Stimulated activated CD4-positive, alpha-beta T cell treated with anti-CD3 and anti-CD28 coated beads, Interleukin-15, amount 100 ng/mL, for 48 hours (primary cell): ENCODE data around the gene PDF.
"Not testable (repeated sequence)": the region's sequence is repeated elsewhere in the genome, so short reads cannot be mapped to it uniquely, and the experiment has no call there.

Experiments
- DNase-seq, 2 donors: peaks; one replicate each; pipeline ENCODE4 v3.0.0-alpha.2; 2020; ENCODE audit warnings: low read depth in 2 of 2

Gene PDF, protein sequence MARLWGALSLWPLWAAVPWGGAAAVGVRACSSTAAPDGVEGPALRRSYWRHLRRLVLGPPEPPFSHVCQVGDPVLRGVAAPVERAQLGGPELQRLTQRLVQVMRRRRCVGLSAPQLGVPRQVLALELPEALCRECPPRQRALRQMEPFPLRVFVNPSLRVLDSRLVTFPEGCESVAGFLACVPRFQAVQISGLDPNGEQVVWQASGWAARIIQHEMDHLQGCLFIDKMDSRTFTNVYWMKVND

DNA sequence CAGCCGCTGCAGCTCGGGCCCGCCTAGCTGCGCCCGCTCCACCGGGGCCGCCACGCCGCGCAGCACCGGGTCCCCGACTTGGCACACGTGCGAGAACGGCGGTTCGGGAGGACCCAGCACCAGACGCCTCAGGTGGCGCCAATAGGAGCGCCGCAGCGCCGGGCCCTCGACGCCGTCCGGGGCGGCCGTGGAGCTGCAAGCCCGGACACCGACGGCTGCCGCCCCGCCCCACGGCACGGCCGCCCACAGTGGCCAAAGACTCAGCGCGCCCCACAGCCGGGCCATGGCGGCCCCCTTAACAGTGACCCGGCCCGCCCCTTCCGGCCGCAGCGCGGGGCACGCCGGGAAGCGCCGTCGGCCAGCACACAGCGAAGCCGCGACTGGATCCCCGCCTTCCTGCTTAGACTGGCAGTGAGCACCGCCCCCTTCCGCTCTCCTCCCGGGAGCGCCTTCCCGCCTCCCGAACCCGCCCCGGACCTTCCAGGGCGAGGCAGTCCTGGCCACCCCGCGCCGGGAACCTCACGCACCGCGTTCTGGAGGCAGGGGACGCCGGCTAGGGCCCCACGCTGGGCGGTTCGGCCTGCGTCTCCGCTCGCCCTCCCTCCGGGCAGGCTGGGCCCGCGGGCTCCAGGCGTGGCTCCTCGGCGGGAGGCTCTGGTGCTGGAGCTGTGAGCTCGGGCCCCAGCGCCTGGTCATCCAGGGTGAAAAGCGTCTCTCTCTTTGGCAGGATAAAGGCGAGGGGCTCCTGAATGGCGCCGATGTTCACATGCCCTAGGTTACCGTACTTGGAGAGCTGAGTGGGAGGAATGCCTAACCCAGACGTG, at the start of gene PDF:
TSS of gene PDF (minus strand) at position 303 of the 824 bp plus-strand sequence. CDS start at position 285, 18 bp downstream.
- DNase-seq = peak; percentile 63 to 76

DNA sequence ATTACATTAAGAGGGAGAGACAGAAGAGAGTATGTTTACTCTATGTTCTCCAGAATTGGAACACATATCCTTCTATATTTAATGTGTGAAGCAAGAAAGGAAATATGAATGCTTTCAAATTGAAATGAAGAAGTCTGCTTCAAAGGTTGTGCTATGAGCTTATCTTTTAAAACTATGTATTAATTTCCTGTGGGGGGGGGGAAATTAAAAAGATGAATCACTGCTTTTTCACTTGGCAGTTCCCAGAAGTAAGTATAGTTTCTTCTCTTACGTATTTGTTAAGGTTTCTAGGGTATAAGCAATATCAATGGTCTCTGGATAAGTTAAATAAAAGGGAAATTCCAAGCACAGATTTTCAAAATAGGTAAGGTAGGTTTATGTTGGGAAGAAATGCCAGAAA, 48.4 kb upstream of the PDF start:
- no peak for DNase-seq

DNA sequence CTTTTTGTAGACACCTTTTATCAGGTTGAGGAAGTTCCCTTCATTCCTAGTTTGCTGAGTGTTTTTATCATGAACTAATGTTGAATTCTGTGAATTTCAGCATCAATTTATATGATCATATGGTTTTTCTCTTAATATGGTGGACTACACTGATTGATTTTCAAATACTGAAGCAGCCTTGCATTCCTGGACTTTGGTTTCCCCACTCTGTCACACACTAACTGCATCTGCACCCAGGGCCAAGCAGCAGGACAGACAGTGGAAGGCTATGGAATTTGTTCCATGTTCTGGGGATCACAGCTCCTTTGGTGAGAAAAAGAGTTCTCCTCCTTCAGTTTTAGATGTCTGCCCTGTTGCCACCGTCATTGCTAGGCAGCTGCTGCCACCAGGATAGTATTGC, 47.6 kb upstream of the PDF start:
- no peak for DNase-seq

DNA sequence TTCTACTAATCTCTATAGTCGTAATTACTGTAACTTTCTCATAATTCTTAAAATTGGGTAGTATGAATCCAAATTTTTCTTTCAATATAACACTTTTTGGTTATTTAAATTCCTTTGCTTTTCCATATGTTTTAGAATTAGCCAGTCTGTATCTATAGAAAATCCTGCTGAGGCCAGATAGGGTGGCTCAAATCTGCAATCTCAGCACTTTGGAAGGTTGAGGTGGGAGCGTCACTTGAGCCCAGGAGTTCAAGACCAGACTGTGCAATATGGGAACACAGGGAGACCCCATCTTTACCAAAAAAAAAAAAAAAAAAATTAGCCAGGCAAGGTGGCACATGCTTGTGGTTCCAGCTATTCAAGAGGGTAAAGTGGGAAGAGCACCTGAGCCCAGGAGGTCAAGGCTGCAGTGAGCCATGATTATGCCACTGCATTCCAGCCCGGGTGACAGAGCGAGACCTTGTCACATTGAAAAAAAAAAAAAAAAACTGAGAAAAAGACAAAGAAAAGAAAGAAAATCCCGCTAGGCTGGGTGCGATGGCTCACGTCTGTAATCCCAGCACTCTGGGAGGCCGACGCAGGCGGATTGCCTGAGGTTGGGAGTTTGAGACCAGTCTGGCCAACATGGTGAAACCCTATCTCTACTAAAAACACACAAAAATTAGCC, 46.1 kb upstream of the PDF start:
- DNase-seq = no peak

DNA sequence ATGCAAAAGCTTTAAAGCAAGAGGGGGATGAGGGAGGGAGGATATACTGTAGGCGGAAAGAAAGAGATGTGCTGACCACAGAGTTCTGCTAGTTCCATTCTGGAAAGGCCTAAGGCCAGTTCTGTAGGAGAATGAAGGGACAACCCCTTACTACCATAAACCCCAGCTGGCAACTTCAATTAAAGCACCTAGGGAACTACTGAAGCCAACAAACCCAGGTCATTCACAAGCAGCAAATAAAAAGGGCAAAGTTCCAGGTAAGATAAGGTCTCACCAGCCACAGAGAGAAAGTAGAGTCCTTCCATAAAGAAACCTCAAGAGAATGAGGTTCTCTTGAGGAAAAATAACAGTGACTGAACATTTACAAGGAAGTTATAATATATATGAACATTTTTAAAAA, 42.6 kb upstream of the PDF start:
- DNase-seq = no peak

DNA sequence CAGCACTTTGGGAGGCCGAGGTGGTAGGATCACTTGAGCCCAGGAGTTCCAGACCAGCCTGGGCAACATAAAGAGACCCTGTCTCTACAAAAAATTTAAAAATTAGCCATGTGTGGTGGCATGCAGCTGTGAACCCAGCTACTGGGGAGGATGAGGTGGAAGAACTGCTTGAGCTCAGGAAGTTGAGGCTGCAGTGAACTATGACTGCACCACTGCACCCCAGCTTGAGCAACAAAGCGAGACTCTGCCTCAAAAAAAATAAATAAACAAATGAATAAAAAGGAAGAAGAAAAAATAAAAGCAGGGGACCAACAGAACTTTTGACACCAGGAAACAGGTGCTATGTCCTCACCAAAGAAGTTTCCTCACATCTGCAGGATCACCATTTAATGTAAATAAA, 41.2 kb upstream of the PDF start:
- no peak for DNase-seq

DNA sequence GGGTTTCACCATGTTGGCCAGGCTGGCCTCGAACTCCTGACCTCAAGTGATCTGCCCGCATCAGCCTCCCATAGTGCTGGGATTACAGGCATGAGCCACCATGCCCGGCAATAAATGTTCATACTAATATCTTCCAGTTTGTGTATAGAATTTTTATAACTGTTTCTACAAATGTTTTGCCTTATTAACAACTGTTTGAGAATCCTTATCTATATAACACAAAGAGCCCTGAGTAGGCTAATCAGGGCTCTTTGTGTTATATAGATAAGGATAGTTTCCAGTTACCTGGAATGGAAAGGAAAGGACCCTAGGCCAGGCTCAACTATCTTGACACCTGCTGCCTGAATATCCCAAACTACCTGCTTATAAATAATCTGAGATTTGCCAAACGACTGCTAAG, 38.5 kb upstream of the PDF start:
- DNase-seq = no peak

DNA sequence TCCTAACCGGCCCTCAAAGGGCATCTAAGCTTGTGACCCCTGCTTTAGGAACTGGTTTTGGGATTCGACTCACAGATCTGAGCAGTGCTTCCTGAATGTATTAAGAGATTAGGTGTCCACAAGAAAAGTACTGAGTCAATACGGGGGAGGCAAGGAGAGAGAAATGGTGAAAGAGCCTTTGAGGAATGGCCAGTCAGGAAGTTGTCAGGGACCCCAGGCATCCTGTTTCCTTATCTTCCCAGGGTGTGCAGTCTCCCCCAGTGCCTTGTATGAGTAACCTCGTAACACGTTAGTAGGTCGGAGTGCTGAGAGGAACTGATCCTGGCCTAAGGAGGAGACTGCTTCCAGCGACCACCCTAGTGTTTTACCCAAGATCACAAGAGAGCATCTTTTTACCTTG, 37.6 kb upstream of the PDF start:
- DNase-seq = no peak

DNA sequence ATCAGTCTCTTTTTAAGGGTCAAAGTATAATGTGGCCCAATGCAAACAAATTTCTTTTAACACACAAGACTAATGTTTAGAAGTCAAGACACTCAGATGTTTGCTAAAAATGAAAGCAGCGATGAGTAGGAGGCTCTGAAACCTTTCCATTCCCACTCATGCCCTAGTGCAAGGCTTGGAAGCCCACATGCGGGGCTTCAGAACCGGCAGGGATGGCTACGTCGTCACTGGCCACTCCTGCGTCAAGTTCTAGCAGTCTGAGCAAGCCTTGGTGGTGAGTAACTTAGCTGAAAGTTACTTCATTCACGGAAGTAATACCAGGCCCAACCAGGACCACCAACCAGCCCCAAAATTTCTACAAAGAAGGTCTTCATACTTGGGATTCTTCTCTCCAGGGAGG, 36.0 kb upstream of the PDF start:
- no peak for DNase-seq

DNA sequence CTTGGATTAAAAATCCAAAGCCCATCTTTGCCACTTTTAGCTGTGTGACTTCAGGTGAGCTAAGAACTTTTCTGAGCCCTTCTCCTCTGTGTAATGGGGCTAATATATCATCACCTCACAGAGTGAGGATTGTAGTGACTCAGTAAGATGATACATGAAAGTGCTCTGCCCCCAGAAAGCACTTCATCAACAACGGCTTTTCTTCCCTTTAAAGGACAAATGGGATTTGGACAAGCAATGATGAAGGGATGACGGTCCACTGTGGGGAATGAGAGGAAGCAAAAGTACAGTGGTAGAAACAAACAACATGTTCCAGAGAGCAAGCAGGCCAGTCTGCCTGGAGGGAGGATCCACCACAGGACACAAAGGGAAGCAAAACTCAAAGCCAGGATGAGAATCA, 35.5 kb upstream of the PDF start:
- DNase-seq = no peak

DNA sequence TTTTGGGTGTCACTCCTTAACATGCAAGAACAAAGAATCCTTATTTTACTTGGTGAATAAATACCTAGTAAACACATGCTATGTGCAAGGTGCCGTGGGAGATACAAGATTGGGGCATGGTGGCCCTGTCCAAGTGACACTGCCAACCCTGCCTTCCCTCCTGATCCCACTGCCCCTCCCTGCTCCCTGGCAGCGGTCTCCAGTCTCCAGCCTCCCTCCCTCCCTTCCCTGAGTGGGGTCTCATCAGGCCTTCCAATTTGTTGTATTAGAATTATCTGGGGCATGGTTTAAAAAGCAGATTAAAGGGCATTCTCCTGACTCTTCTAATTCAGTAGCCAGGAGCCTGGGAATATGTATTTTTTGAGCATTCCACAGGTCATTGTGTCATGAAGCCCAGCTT, 33.7 kb upstream of the PDF start:
- DNase-seq = no peak

DNA sequence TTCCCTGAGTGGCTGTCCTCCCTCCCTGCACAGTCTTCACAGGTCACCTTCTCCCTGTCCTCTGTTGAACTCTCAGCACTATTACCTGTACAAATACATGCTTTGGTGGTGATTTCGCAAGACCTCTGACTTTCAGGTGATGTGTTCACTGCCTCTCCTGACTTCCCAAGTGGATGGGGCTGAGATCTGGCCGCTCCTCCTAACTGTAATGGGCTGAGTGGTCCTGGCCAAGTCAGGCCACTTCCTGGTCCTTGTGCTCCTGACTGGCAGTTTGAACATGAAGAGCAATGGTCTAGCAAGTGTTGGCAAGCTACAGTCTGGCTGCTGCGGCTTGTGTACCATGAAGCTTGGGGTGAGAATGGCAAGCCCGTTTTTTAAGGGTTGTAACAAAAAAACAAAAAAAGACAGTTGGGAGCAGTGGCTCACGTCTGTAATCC, 32.9 kb upstream of the PDF start:
- no peak for DNase-seq

DNA sequence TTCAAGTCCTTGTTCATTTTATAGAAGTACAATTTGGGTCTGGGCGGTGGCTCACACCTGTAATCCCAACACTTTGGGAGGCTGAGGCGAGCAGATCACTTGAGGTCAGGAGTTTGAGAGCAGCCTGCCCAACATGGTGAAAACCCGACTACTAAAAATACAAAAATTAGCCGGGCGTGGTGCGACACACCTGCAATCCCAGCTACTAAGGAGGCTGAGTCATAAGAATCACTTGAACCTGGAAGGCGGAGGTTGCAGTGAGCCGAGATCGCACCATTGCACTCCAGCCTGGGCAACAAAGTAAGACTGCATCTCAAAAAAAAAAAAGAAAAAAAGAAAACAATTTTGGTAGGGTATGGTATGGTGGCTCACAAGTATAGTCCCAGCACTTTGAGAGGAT, 29.7 kb upstream of the PDF start:
- not testable (repeated sequence) for DNase-seq

DNA sequence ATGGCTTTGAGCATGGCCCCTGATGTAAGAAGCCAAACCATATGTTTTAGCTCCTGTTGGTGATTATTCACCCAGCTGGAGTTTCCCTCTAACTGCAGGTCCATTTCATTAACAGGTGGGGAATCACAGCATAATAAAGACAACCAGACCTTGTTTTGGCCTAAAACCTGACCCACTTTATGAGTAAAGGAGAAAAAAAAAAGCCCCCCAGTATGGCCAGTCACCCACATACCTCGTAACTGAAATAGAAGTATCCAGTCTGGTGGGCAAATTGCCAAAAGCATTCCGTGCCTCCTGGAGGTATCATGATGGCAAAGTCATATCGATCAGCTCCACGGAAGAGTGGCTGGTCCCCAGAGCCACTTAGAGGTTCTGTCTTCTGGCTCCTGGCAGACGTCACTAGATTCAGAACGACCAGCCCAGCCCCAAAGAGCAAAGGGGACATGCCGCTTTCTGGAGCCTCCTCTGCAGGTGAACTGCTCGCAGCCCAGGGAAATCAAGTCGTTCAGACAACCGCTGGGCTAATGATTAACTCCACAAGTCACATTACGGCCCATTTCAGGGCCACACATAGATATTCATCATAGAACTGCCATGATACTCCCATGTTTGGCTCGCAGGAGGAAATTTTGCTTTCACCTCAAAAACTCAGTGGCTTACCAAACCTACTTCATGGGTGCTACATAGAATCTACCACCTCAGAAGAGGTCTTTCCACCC, 21.1 kb upstream of the PDF start, which contains the start of gene TMED6:
TSS of gene TMED6 (minus strand) at position 478 of the 719 bp plus-strand sequence. CDS start at position 445, 33 bp downstream.
- no peak for DNase-seq

DNA sequence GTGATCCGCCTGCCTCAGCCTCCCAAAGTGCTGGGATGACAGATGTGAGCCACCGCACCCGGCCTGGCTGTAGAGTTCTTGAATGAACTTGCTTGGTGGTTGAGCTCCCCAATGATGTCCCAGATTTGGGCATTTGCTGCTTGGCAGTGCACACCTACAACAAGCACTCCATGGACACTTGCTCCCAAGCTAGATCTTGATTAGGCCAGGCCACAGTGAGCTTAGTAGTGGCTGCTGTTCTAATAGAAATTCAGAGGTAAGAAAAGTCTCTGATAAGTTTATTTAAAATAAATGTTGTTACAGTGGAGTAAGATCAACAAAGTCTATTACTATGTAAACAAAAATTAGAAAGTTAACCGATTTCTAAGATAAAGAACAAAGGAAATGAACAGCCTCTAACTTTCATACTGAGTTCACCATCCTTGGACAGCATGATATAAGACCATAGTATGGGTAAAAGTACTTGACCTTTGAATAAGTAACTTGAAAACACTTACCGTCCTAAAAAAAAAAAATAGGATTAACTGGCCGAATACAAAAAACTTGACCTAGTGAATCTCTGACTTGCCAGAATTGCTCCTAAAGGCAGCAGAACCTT, 20.2 kb upstream of the PDF start:
- no peak for DNase-seq

DNA sequence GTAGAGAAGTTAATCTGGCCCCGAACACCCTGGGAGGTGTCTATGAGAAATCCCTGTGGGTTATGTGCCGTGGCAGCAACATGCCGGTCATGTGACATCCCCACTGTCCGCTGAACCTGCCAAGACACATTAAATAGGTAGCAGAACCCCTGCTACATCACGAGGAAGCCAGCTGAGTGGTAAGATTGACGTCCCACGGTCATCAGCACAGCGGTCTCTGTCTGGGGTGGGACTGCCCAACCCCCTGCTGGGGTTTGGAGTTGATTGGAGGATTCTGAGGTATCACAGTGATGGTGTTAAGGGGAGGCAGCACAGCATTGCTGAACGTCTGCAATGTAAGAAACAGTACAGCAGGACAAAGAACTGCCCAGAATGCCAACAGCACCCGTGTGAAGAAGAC, 19.1 kb upstream of the PDF start:
- DNase-seq = no peak

DNA sequence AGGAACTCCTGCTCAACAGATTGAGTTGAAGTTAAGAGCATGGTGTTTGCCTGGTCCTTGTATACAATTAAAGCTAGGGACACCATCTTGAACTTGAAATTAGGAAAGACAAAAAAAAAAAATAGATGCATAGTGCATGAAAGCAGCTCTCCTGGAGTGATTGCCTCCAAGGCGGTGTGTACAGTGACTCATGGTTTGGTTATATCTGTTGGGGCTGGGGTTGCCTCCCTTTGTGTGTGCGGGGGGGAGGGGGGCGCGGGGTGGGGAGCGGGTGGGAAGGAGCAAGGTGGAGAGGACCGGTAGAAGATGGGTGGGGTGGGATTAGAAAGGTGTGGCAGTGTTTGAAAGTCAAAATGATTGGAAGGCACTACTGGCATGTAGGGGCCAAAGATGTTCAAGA, 17.8 kb upstream of the PDF start:
- no peak for DNase-seq

DNA sequence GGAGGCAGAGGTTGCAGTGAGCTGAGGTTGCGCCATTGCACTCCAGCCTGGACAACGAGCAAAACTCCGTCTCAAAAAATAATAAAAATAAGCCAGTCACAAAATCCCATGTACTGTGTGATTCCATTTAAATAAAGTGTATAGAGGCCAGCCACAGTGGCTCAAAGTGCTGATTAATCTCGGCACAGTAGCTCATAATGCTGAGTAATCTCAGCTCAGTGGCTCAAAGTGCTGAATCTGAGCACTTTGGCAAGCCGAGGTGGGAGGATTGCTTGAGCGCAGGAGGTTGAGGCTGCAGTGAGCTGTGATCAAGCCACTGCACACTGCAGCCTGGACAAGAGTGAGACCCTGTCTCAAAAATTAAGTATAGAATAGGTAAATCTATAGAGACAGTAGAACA, 16.3 kb upstream of the PDF start:
- no peak for DNase-seq

DNA sequence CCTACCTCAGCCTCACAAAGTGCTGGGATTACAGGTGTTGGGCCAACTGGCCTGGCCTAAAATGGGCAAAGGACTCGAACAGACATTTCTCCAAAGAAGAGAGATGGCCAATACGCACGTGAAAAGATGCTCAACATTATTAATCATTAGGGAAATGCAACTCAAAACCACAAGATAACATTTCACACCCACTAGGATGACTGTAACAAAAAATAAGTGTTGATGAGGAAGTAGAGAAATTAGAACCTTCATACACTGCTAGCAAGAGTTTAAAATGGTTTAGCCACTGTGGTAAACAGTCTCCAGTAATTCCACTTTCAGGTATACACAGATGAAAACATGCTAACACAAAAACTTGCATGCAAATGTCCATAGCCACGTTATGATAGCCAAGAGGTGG, 15.5 kb upstream of the PDF start:
- DNase-seq = no peak

DNA sequence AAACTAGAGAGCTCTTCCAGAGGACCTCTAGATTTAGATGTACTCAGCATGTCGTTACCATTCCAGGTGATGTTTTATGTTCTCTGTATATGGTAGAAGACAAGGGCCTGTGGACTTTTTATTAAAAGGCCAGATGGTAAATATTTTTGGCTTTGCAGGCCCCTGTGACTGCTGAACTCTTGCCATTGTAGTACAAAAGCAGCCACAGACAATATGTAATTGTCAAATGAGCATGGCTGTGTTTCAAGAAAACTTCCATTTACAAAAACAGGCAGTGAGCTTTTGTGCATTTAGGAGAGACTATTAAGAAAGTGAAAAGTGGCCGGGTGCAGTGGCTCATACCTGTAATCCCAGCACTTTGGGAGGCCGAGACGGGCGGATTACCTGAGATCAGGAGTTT, 13.8 kb upstream of the PDF start:
- DNase-seq = no peak

DNA sequence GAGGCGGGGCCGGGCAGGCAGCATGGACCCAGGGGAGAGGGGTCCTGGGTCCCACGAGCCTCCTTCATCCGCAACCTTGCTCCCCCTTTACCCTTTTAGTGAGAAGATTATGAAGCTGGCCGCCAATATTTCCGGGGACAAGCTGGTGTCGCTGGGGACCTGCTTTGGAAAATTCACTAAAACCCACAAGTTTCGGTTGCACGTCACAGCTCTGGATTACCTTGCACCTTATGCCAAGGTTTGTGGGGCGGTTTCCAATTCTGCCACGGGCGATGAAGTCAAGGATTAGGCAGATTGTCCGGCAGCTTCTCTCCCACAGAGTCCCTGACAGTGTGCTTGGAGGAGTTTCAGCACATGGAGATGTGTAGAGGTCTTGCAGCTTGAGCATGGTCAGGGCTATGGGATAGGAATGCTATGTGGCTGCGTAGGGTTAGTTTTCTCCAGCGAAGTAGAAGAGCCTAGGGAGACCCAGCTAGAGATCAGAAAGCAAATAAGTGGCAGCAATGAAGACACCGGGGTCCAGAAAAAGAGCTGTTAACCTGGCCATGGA, 9.8 kb upstream of the PDF start:
- DNase-seq = no peak
